GM12878 (cell line): Measurements from ENCODE around the gene CBLN1. TPM values are rescaled to one million over a fixed set of nuclear protein-coding genes. Genes with fewer than 3 reads are reported as not detected.

ENCODE experiments used
- CBFB ChIP-seq: IDR thresholded peaks from 2 replicates; pipeline ENCODE4 v1.6.1; 2016; ENCODE audit warnings: antibody characterized with exemption, low read depth
- E2F8 ChIP-seq: fragments of 450-650 bp; IDR thresholded peaks from 2 replicates; pipeline ENCODE4 v1.6.1; 2018; ENCODE audit warnings: mild to moderate bottlenecking, low read depth, moderate library complexity; ENCODE audit not compliant: partially characterized antibody
- HSF1 ChIP-seq: fragments of 150-350 bp; IDR thresholded peaks from 2 replicates; pipeline ENCODE4 v1.6.1; 2014; ENCODE audit warnings: mild to moderate bottlenecking, low read depth, low read length
- MYC ChIP-seq: IDR thresholded peaks from 2 replicates; pipeline ENCODE4 v1.6.1; 2011; ENCODE audit warnings: mild to moderate bottlenecking, low read length, moderate library complexity, inconsistent platforms; ENCODE audit not compliant: insufficient read depth, insufficient replicate concordance, insufficient read length, severe bottlenecking
- REST ChIP-seq: IDR thresholded peaks from 2 replicates; pipeline ENCODE4 v1.6.1; 2012; ENCODE audit warnings: mild to moderate bottlenecking, low read depth, low read length
- SIN3A ChIP-seq: IDR thresholded peaks from 2 replicates; pipeline ENCODE4 v1.6.1; 2012; ENCODE audit warnings: low read depth, low read length, improper control_type of control experiment
- SUZ12 ChIP-seq: fragments of 200-600 bp; sonication (generic); IDR thresholded peaks from one replicate; pipeline ENCODE4 v1.6.1; 2018; ENCODE audit warnings: antibody characterized with exemption, mild to moderate bottlenecking; ENCODE audit not compliant: unreplicated experiment
- polyA plus RNA-seq, 11 experiments: library from polyadenylated mRNA; depleted of rRNA in 4 of 11; unstranded in 6 of 11; stranded (reverse) in 5 of 11; fragments of >200 nt; fragmentation: Nextera tagmentation in 4 of 11; fragmentation: Illumina TruSeq in 1 of 11; extraction: Ambion mirVana in 4 of 11; extraction: Trizol in 1 of 11; gene quantifications; 1 replicate in 1 of 11; 2 replicates in 10 of 11; pipeline versions ENCODE4 v1.2.1 to v1.2.3, GENCODE V29; 2011 to 2016; ENCODE audit warnings: inconsistent platforms in 2 of 11, missing spikeins in 2 of 11, low read depth in 1 of 11
- total RNA-seq, 4 experiments: library from RNA; depleted of rRNA in 3 of 4; stranded (reverse); fragments of >200 nt in 3 of 4; fragmentation: Illumina TruSeq in 1 of 4; extraction: Trizol in 1 of 4; gene quantifications; 2 replicates each; pipeline versions ENCODE4 v1.2.1 to v1.2.3, GENCODE V29; 2013 to 2021
- TF ChIP-seq, protein P1 (sequence below): fragments of 450-650 bp; IDR thresholded peaks from 2 replicates; pipeline ENCODE4 v1.6.1; 2016; ENCODE audit warnings: mild to moderate bottlenecking

CBLN1 gene
- total and polyA plus RNA-seq, 10 of the 15 experiments (the other 5 are each of a cell fraction or from before 2014, with no cell fraction given): not detected

- TF ChIP-seq SUZ12 (no peak), E2F8 (no peak), REST (no peak), MYC (no peak), HSF1 (no peak), CBFB (no peak), SIN3A (no peak)
- TF ChIP-seq, protein P1, sequence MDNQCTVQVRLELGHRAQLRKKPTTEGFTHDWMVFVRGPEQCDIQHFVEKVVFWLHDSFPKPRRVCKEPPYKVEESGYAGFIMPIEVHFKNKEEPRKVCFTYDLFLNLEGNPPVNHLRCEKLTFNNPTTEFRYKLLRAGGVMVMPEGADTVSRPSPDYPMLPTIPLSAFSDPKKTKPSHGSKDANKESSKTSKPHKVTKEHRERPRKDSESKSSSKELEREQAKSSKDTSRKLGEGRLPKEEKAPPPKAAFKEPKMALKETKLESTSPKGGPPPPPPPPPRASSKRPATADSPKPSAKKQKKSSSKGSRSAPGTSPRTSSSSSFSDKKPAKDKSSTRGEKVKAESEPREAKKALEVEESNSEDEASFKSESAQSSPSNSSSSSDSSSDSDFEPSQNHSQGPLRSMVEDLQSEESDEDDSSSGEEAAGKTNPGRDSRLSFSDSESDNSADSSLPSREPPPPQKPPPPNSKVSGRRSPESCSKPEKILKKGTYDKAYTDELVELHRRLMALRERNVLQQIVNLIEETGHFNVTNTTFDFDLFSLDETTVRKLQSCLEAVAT: no peak
These were observed 25.5 kb upstream of the CBLN1 start (continued) for GRCh38 chr16:49307176-49307575.
